HFFc6 (cell line): ENCODE results near the gene PLXNB3. TPM values are rescaled to one million over a fixed set of nuclear protein-coding genes. Genes with fewer than 3 reads are reported as not detected.
A peak's percentile ranks its signal among the peaks of the same experiment; 100 is the strongest.

Experiments
- DNase-seq: peaks from one replicate; pipeline ENCODE4 v3.0.0-alpha.2; 2018
- H3K27ac Mint-ChIP-seq: 2 replicates; pipeline ENCODE4 v1.8.0; 2020; ENCODE audit warnings: mild to moderate bottlenecking, mixed read lengths
- H3K27me3 Mint-ChIP-seq: 2 replicates; pipeline ENCODE4 v1.8.0; 2021; ENCODE audit warnings: mild to moderate bottlenecking, moderate library complexity, mixed read lengths; ENCODE audit not compliant: insufficient read depth
- H3K36me3 Mint-ChIP-seq: 2 replicates; pipeline ENCODE4 v1.8.0; 2021; ENCODE audit warnings: low read depth, mixed read lengths
- H3K4me1 Mint-ChIP-seq: 2 replicates; pipeline ENCODE4 v1.8.0; 2020; ENCODE audit warnings: low read depth, mixed read lengths
- H3K4me3 Mint-ChIP-seq: 2 replicates; pipeline ENCODE4 v1.8.0; 2020; ENCODE audit warnings: mild to moderate bottlenecking, moderate library complexity, mixed read lengths
- H3K9me3 Mint-ChIP-seq: 2 replicates; pipeline ENCODE4 v1.8.0; 2020; ENCODE audit warnings: mild to moderate bottlenecking, mixed read lengths
- total RNA-seq, 6 experiments: library from RNA; stranded (reverse); fragmentation: NEBNext Ultra II Directional; extraction: Animal tissue kit (Norgen Biotek cat#: 25700); gene quantifications; 2 replicates in 1 of 6; 3 replicates in 5 of 6; pipeline ENCODE4 v1.2.3, GENCODE V29; 2021
- TF ChIP-seq, protein P1 (sequence below): fragments of 200-600 bp; sonication (generic); IDR thresholded peaks from 2 replicates; pipeline ENCODE4 v1.5.0; 2021; ENCODE audit warnings: antibody characterized with exemption, mild to moderate bottlenecking

The PLXNB3 gene
- total RNA-seq, 6 experiments from 2014 or later: 13.2 to 33.4 (median 15.8) TPM

DNA sequence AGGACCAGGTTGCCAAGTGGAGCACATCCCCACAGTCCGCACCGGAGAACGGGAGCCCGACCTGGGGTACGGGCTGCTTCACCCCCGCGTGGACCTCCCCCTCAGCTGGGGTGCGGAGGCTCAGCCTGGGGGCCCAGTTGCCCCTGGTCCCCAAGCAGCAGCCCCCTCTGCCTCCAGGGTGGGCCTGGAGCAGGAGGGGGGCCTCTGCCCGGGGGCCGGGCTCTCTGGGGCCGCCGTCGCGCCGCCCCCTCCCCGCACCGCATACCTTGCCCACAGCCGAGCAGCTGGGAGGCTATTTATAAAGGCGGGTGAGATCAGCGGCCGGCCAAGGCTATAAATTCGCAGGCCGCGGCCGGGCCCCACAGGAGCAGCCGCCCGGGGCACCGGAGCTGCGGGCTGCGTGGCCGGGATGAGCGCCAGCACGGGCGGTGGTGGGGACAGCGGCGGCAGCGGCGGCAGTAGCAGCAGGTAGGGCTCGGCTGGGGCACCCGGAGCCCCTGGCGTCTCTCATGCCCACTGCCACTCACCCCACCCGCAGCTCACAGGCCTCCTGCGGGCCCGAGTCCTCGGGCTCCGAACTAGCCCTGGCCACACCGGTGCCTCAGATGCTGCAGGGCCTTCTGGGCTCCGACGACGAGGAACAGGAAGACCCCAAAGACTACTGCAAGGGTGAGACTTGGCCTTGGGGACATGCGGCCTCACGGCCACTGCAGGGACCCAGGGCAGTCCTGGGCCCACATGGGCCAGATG, 16.8 kb downstream of the PLXNB3 start, which contains the start of gene SRPK3:
Gene SRPK3, plus strand, starts transcription at position 364 of the 750 bp plus-strand sequence. Its CDS starts 46 bp downstream, at position 410.
- DNase-seq: no peak
- Mint-ChIP-seq H3K27me3 (peaks cover 4% of the 10 kb centered on the region), H3K9me3 (no peaks in the 10 kb centered on the region), H3K4me1 (peaks cover 7% of the 10 kb centered on the region), H3K36me3 (no peaks in the 10 kb centered on the region), H3K4me3 (no peak within 1 kb of the TSS), H3K27ac (peak within 1 kb of the TSS; percentile 24; the same call in 1 of the 2 replicates)
- TF ChIP-seq, protein P1, sequence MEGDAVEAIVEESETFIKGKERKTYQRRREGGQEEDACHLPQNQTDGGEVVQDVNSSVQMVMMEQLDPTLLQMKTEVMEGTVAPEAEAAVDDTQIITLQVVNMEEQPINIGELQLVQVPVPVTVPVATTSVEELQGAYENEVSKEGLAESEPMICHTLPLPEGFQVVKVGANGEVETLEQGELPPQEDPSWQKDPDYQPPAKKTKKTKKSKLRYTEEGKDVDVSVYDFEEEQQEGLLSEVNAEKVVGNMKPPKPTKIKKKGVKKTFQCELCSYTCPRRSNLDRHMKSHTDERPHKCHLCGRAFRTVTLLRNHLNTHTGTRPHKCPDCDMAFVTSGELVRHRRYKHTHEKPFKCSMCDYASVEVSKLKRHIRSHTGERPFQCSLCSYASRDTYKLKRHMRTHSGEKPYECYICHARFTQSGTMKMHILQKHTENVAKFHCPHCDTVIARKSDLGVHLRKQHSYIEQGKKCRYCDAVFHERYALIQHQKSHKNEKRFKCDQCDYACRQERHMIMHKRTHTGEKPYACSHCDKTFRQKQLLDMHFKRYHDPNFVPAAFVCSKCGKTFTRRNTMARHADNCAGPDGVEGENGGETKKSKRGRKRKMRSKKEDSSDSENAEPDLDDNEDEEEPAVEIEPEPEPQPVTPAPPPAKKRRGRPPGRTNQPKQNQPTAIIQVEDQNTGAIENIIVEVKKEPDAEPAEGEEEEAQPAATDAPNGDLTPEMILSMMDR: no peak

DNA sequence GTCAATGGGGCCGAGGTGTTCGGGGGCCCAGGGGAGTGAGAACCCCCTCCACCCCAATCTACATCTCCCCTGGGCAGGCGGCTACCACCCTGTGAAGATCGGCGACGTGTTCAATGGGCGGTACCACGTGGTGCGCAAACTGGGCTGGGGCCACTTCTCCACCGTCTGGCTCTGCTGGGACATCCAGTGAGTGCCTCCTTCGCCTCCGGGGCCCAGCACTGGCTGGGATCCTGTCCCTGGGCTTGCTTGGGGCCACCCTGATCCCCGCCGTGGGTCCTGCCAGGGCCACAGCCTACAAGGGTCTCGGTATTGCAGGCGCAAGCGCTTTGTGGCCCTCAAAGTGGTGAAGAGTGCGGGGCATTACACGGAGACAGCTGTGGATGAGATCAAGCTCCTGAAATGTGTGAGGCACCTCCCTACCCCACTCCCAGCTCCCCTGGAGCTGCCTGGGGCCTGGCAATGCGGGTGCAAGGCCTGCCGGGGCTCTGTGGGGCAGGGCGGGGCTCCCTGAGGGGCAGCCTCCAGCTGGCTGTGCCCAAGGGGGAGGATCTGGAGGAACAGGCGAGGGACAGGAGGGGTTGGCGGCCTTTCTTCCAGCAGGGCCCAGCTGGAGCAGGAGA, 17.5 kb downstream of the PLXNB3 start:
- Mint-ChIP-seq H3K27me3 (peaks cover 4% of the 10 kb centered on the region), H3K9me3 (no peaks in the 10 kb centered on the region), H3K27ac (no peak overlapping the region), H3K4me1 (peaks cover 7% of the 10 kb centered on the region), H3K4me3 (no peak overlapping the region), H3K36me3 (no peaks in the 10 kb centered on the region)
- TF ChIP-seq, protein P1: no peak
- DNase-seq: no peak

DNA sequence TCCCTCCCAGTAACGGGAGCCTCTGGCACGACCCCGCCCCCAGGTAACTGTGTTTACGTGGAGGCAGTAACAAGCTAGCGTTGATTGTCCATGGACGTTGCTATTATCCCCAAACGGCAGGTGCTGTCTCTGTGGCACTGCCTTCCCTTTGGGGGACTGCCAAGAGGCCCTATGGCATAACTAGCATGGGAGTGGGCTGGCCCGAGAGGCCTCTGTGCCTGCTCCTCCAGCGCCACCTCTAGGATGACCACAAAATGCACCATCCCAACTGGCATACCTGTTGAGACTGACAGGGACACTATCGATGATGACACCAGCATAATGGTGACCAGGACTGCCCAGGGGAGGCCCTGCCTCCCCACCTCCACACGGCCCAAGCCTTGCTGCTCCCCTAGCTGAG, 18.3 kb downstream of the PLXNB3 start:
- Mint-ChIP-seq H3K4me1 (peaks cover 7% of the 10 kb centered on the region), H3K27ac (no peak overlapping the region), H3K27me3 (peaks cover 4% of the 10 kb centered on the region), H3K9me3 (no peaks in the 10 kb centered on the region), H3K4me3 (no peak overlapping the region), H3K36me3 (no peaks in the 10 kb centered on the region)
- TF ChIP-seq, protein P1: no peak
- DNase-seq: no peak

DNA sequence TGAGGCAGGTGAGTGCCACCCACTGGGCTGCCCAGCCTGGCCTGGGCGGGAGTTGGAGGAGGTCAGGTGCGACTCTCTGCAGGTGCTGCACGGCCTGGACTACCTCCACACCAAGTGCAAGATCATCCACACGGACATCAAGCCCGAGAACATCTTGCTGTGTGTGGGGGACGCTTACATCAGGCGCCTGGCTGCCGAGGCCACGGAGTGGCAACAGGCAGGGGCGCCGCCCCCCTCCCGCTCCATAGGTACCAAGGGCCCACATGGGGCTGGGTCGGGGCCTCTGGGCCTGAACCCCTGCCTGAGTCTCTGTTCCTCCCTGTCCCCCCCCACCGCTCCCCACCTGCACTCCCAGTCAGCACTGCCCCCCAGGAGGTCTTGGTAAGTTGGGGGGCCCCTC, 18.8 kb downstream of the PLXNB3 start:
- Mint-ChIP-seq H3K27ac (no peak overlapping the region), H3K4me3 (no peak overlapping the region), H3K36me3 (no peaks in the 10 kb centered on the region), H3K4me1 (peaks cover 7% of the 10 kb centered on the region), H3K27me3 (peaks cover 4% of the 10 kb centered on the region), H3K9me3 (no peaks in the 10 kb centered on the region)
- TF ChIP-seq, protein P1: no peak
- no peak for DNase-seq

DNA sequence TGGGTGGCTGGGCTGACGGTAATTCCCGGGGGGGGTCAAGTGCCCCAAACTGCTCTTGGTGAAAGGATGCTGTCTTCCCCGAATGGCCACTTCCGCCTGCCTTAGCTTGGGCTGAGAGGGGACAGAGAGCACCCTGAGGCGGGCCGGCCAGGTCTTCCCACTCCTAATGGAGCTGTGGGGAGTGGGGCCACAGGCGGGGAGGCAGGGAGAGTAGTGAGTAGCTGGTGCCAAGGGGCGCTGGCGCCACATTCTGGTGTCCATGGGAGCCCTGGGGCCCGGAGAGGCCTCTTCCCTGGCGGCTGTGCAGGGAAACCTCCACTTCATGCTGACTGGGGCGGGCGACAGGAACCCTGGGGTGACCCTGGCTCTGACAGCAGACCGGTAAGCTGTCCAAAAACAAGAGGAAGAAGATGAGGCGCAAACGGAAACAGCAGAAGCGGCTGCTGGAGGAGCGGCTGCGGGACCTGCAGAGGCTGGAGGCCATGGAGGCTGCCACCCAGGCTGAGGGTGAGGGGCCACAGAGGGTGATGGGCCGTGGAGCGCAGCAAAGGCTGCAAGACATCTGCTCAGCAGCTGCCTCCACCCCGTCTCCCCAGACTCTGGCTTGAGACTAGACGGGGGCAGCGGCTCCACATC, 19.4 kb downstream of the PLXNB3 start:
- Mint-ChIP-seq H3K27me3 (peaks cover 4% of the 10 kb centered on the region), H3K36me3 (no peaks in the 10 kb centered on the region), H3K9me3 (no peaks in the 10 kb centered on the region), H3K27ac (no peak overlapping the region), H3K4me3 (no peak overlapping the region), H3K4me1 (peaks cover 7% of the 10 kb centered on the region)
- no peak for DNase-seq
- TF ChIP-seq, protein P1: no peak
